DMS114 treated with DMSO at 0.1 percent for 48 hours (cell line): Measurements from ENCODE around the gene SLC14A1.

Experiments used
- DNase-seq: peaks from one replicate; lab custom pipeline; 2025; ENCODE audit not compliant: unreplicated experiment; lab: John Stamatoyannopoulos, UW

SLC14A1 gene

GRCh38 chr18:45793264-45793965 is 69.4 kb downstream of the SLC14A1 start:
- no peak for DNase-seq

GRCh38 chr18:45801416-45802004 is 77.5 kb downstream of the SLC14A1 start:
- no peak for DNase-seq
